ENCODE results near the gene CNTNAP2.

- TF ChIP-seq CTCF (IDR thresholded peaks at IDR 0.05) (no peak), POLR2A (IDR thresholded peaks at IDR 0.05) (no peak)
These were observed 844.3 kb downstream of the CNTNAP2 start for GRCh38 chr7:146960773-146961391.
